ENCODE measurements around the gene LTBP3. TPM values are rescaled to one million over a fixed set of nuclear protein-coding genes. Genes with fewer than 3 reads are reported as not detected.
A peak's percentile ranks its signal among the peaks of the same experiment; 100 is the strongest.

Gene LTBP3
- total and polyA plus RNA-seq, 2 donors from 2014 or later = 61.6 to 165 TPM

- no peak overlapping the region for H3K4me3 ChIP-seq (ENCODE audit: low read length in 3 of 3)
- intact Hi-C loops (cut with DNase I) = no loop called here
- H3K36me3 ChIP-seq (ENCODE audit: control insufficient read depth in 2 of 3, insufficient read depth in 3 of 3, low read length in 3 of 3) = peaks cover 0 to 14% (median under 1%) of the 10 kb centered on the region in 3 donors
- no peak overlapping the region for H3K27ac ChIP-seq (ENCODE audit: low read depth in 2 of 2, low read length in 2 of 2)
- FAIRE-seq (no peak), DNase-seq (peak in 2 of 5 donors; percentile 50 to 52)
- no peaks in the 10 kb centered on the region for H3K9me3 ChIP-seq (ENCODE audit: control insufficient read depth in 2 of 3, insufficient read depth in 1 of 3, low read length in 3 of 3)
- H3K27me3 ChIP-seq (ENCODE audit: control insufficient read depth, insufficient read depth, low read length) = no peaks in the 10 kb centered on the region
- peak; percentile 59 for TF ChIP-seq CTCF (IDR thresholded peaks at IDR 0.05; ENCODE audit: borderline replicate concordance, extremely low read depth, insufficient read depth)
- no peak overlapping the region for H3K9ac ChIP-seq (ENCODE audit: low read length in 3 of 3)
- peaks cover 0 to 4% (median 0%) of the 10 kb centered on the region in 3 donors for H3K4me1 ChIP-seq (ENCODE audit: control insufficient read depth in 2 of 3, insufficient read depth in 2 of 3, low read depth in 1 of 3, low read length in 3 of 3)
Observed at GRCh38 chr11:65593518-65594414, 35.6 kb upstream of the LTBP3 start.

GRCh38 chr11:65592858-65593517 is 34.8 kb upstream of the LTBP3 start:
- no peak for FAIRE-seq
- peak in 3 of 5 donors; percentile 43 to 78 (median 68) for DNase-seq
- no peaks in the 10 kb centered on the region for H3K27me3 ChIP-seq (ENCODE audit: control insufficient read depth, insufficient read depth, low read length)
- H3K27ac ChIP-seq (ENCODE audit: low read depth in 2 of 2, low read length in 2 of 2) = no peak overlapping the region
- H3K4me3 ChIP-seq (ENCODE audit: low read length in 3 of 3) = no peak overlapping the region
- H3K9me3 ChIP-seq (ENCODE audit: control insufficient read depth in 2 of 3, insufficient read depth in 1 of 3, low read length in 3 of 3) = no peaks in the 10 kb centered on the region
- peaks cover 0 to 7% (median 0%) of the 10 kb centered on the region in 3 donors for H3K36me3 ChIP-seq (ENCODE audit: control insufficient read depth in 2 of 3, insufficient read depth in 3 of 3, low read length in 3 of 3)
- no peak overlapping the region for H3K9ac ChIP-seq (ENCODE audit: low read length in 3 of 3)
- H3K4me1 ChIP-seq (ENCODE audit: control insufficient read depth in 2 of 3, insufficient read depth in 2 of 3, low read depth in 1 of 3, low read length in 3 of 3) = peaks cover 0 to 8% (median 0%) of the 10 kb centered on the region in 3 donors
- TF ChIP-seq CTCF (IDR thresholded peaks at IDR 0.05; ENCODE audit: borderline replicate concordance, extremely low read depth, insufficient read depth) = no peak
- intact Hi-C loops (cut with DNase I) = no loop called here

GRCh38 chr11:65591939-65592857 is 34.0 kb upstream of the LTBP3 start:
- FAIRE-seq (no peak), DNase-seq (peak; percentile 64 to 84 (median 73))
- TF ChIP-seq CTCF (IDR thresholded peaks at IDR 0.05; ENCODE audit: borderline replicate concordance, extremely low read depth, insufficient read depth) = peak; percentile 8
- H3K4me1 ChIP-seq (ENCODE audit: control insufficient read depth in 2 of 3, insufficient read depth in 2 of 3, low read depth in 1 of 3, low read length in 3 of 3) = peaks cover 0 to 11% (median 0%) of the 10 kb centered on the region in 3 donors
- peak overlapping the region in 1 of 2 donors; percentile 45 for H3K27ac ChIP-seq (ENCODE audit: low read depth in 2 of 2, low read length in 2 of 2)
- no peaks in the 10 kb centered on the region for H3K9me3 ChIP-seq (ENCODE audit: control insufficient read depth in 2 of 3, insufficient read depth in 1 of 3, low read length in 3 of 3)
- no peak overlapping the region for H3K4me3 ChIP-seq (ENCODE audit: low read length in 3 of 3)
- no peaks in the 10 kb centered on the region for H3K36me3 ChIP-seq (ENCODE audit: control insufficient read depth in 2 of 3, insufficient read depth in 3 of 3, low read length in 3 of 3)
- H3K27me3 ChIP-seq (ENCODE audit: control insufficient read depth, insufficient read depth, low read length) = no peaks in the 10 kb centered on the region
- no peak overlapping the region for H3K9ac ChIP-seq (ENCODE audit: low read length in 3 of 3)
- intact Hi-C loops (cut with DNase I) = no loop called here

All from kidney (tissue), 14 donors.